HEK293 (cell line): ENCODE measurements around the gene HAUS6.
"Not testable (repeated sequence)": the region's sequence is repeated elsewhere in the genome, so short reads cannot be mapped to it uniquely, and the experiment has no call there.

Source experiments
- CTCF ChIA-PET: fragments of 350-600 bp; formaldehyde crosslinking; extraction: SDS; loops from one replicate; lab custom pipeline; 2021; ENCODE audit warnings: antibody characterized with exemption; lab: Yijun Ruan, JAX
- POLR2A ChIA-PET: fragments of 300-600 bp; formaldehyde crosslinking; extraction: SDS; loops from one replicate; lab custom pipeline; 2020; ENCODE audit warnings: antibody characterized with exemption, inconsistent platforms; lab: Yijun Ruan, JAX
- H3K27ac ChIP-seq: fragments of 200-500 bp; sonication (Bioruptor generic); 2 replicates; pipeline ENCODE4 v1.5.1; 2014; ENCODE audit warnings: low read depth, low read length, control low read depth, inconsistent platforms; ENCODE audit errors: extremely low read depth
- H3K36me3 ChIP-seq, 2 experiments: fragments of 200-500 bp in 1 of 2; sonication (Bioruptor generic) in 1 of 2; 1 replicate in 1 of 2; 2 replicates in 1 of 2; pipeline ENCODE4 v1.5.1; 2014 to 2017; ENCODE audit warnings: inconsistent platforms in 2 of 2, low read length in 2 of 2; ENCODE audit not compliant: control insufficient read depth in 2 of 2, insufficient read depth in 1 of 2
- H3K4me1 ChIP-seq: fragments of 200-500 bp; sonication (Bioruptor generic); 2 replicates; pipeline ENCODE4 v1.5.1; 2014; ENCODE audit warnings: mild to moderate bottlenecking, low read length, inconsistent platforms; ENCODE audit not compliant: control insufficient read depth, insufficient read depth
- H3K4me3 ChIP-seq: 2 replicates; pipeline ENCODE4 v1.5.1; 2011; ENCODE audit warnings: low read depth, mild to moderate bottlenecking, control low read depth, low read length, moderate library complexity
- H3K9me3 ChIP-seq: fragments of 200-500 bp; sonication (Bioruptor generic); 2 replicates; pipeline ENCODE4 v1.5.1; 2014; ENCODE audit warnings: low read depth, low read length, inconsistent platforms; ENCODE audit not compliant: control insufficient read depth, insufficient read depth
- SCRT2 ChIP-seq: fragments of 450-650 bp; formaldehyde crosslinking; IDR thresholded peaks from 2 replicates; pipeline ENCODE4 v1.5.1; 2016; ENCODE audit warnings: missing biosample characterization, missing genetic modification characterization
- ZFP37 ChIP-seq: fragments of 450-650 bp; formaldehyde crosslinking; IDR thresholded peaks from 2 replicates; pipeline ENCODE4 v1.5.1; 2016; ENCODE audit warnings: missing biosample characterization, missing genetic modification characterization
- ZNF133 ChIP-seq: fragments of 450-650 bp; formaldehyde crosslinking; IDR thresholded peaks from 2 replicates; pipeline ENCODE4 v1.5.1; 2016; ENCODE audit warnings: missing biosample characterization, missing genetic modification characterization
- ZNF184 ChIP-seq: fragments of 450-650 bp; IDR thresholded peaks from 2 replicates; pipeline ENCODE4 v1.5.1; 2018; ENCODE audit warnings: missing biosample characterization, mild to moderate bottlenecking, missing genetic modification characterization
- ZNF266 ChIP-seq: fragments of 450-650 bp; formaldehyde crosslinking; IDR thresholded peaks from 2 replicates; pipeline ENCODE4 v1.5.1; 2016; ENCODE audit warnings: missing biosample characterization, missing genetic modification characterization, low read depth
- ZNF423 ChIP-seq: fragments of 450-650 bp; formaldehyde crosslinking; IDR thresholded peaks from 2 replicates; pipeline ENCODE4 v1.5.1; 2016; ENCODE audit warnings: missing biosample characterization, missing genetic modification characterization
- ZNF830 ChIP-seq: fragments of 450-650 bp; IDR thresholded peaks from 2 replicates; pipeline ENCODE4 v1.5.0; 2018; ENCODE audit warnings: missing biosample characterization, missing genetic modification characterization, low read depth, mild to moderate bottlenecking, moderate library complexity
- TF ChIP-seq, protein P1 (sequence below): fragments of 450-650 bp; formaldehyde crosslinking; IDR thresholded peaks from 2 replicates; pipeline ENCODE4 v1.5.1; 2017; ENCODE audit warnings: missing biosample characterization, missing genetic modification characterization
- TF ChIP-seq, protein P2 (sequence below): fragments of 450-650 bp; formaldehyde crosslinking; IDR thresholded peaks from 2 replicates; pipeline ENCODE4 v1.5.1; 2016; ENCODE audit warnings: missing biosample characterization, missing genetic modification characterization
- TF ChIP-seq, protein P3 (sequence below): fragments of 450-650 bp; formaldehyde crosslinking; IDR thresholded peaks from 2 replicates; pipeline ENCODE4 v1.5.1; 2016; ENCODE audit warnings: missing biosample characterization, missing genetic modification characterization
- TF ChIP-seq, protein P4 (sequence below): fragments of 450-650 bp; formaldehyde crosslinking; IDR thresholded peaks from 2 replicates; pipeline ENCODE4 v1.5.1; 2016; ENCODE audit warnings: missing biosample characterization, missing genetic modification characterization
- TF ChIP-seq, protein P5 (sequence below): fragments of 450-650 bp; formaldehyde crosslinking; IDR thresholded peaks from 2 replicates; pipeline ENCODE4 v1.5.1; 2016; ENCODE audit warnings: missing biosample characterization, missing genetic modification characterization
- TF ChIP-seq, protein P6 (sequence below): fragments of 450-650 bp; formaldehyde crosslinking; IDR thresholded peaks from 2 replicates; pipeline ENCODE4 v1.5.1; 2017; ENCODE audit warnings: missing biosample characterization, missing genetic modification characterization

HAUS6 gene

DNA sequence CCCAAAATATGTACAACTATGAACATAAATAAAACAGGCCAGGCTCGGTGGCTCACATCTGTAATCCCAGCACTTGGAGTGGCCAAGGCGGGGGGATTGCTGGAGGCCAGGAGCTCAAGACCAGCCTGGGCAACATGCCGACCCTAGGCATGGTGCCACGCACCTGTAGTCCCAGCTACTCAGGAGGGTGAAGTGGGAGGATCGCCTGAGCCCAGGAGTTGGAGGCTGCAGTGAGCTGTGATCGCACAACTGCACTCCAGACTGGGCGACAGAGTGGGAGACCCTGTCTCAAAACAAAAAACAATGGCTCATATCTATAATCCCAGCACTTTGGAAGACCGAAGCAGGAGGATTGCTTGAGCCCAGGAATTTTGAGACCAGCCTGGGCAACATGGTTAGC is 1.5 kb downstream of the HAUS6 start (continued):
- TF ChIP-seq, protein P1, sequence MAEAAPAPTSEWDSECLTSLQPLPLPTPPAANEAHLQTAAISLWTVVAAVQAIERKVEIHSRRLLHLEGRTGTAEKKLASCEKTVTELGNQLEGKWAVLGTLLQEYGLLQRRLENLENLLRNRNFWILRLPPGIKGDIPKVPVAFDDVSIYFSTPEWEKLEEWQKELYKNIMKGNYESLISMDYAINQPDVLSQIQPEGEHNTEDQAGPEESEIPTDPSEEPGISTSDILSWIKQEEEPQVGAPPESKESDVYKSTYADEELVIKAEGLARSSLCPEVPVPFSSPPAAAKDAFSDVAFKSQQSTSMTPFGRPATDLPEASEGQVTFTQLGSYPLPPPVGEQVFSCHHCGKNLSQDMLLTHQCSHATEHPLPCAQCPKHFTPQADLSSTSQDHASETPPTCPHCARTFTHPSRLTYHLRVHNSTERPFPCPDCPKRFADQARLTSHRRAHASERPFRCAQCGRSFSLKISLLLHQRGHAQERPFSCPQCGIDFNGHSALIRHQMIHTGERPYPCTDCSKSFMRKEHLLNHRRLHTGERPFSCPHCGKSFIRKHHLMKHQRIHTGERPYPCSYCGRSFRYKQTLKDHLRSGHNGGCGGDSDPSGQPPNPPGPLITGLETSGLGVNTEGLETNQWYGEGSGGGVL (tag by site-specific recombination): no peak
- TF ChIP-seq ZNF133 (no peak), ZNF830 (no peak), ZFP37 (tag by site-specific recombination) (no peak)
- TF ChIP-seq, protein P2, sequence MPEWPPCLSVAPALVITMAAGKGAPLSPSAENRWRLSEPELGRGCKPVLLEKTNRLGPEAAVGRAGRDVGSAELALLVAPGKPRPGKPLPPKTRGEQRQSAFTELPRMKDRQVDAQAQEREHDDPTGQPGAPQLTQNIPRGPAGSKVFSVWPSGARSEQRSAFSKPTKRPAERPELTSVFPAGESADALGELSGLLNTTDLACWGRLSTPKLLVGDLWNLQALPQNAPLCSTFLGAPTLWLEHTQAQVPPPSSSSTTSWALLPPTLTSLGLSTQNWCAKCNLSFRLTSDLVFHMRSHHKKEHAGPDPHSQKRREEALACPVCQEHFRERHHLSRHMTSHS (tag by site-specific recombination): no peak
- TF ChIP-seq, protein P3, sequence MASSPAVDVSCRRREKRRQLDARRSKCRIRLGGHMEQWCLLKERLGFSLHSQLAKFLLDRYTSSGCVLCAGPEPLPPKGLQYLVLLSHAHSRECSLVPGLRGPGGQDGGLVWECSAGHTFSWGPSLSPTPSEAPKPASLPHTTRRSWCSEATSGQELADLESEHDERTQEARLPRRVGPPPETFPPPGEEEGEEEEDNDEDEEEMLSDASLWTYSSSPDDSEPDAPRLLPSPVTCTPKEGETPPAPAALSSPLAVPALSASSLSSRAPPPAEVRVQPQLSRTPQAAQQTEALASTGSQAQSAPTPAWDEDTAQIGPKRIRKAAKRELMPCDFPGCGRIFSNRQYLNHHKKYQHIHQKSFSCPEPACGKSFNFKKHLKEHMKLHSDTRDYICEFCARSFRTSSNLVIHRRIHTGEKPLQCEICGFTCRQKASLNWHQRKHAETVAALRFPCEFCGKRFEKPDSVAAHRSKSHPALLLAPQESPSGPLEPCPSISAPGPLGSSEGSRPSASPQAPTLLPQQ (tag by site-specific recombination): no peak

DNA sequence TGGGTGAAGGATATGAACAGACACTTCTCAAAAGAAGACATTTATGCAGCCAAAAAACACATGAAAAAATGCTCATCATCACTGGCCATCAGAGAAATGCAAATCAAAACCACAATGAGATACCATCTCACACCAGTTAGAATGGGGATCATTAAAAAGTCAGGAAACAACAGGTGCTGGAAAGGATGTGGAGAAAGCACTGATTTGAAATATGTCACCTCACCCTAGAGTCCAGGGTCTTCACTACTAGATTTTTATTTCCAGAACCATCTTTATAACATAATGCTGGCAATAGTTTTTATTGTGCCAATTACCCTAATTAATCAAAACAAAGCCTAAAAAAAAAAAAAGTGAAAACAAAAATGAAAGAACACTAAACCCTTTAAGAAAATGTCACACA is 5.3 kb downstream of the HAUS6 start:
- H3K4me3 ChIP-seq, H3K27ac ChIP-seq, POLR2A ChIA-PET, H3K9me3 ChIP-seq, H3K4me1 ChIP-seq: not testable (repeated sequence)
- CTCF ChIA-PET: interaction anchor here (0.7 to 1.7 kb wide), 3 partner anchors 11 to 77 kb away, joined by 3 to 5 read pairs (median 4); no protein-coding TSS in a partner anchor
- H3K36me3 ChIP-seq: peaks cover 38 to 62% of the 10 kb centered on the region in 2 experiments
- TF ChIP-seq ZNF184 (0 out of 2 replicates have a peak, but pooled peaks have one; percentile 34), SCRT2 (tag by site-specific recombination) (peak; percentile 57; the same call in 1 of the 2 replicates)

DNA sequence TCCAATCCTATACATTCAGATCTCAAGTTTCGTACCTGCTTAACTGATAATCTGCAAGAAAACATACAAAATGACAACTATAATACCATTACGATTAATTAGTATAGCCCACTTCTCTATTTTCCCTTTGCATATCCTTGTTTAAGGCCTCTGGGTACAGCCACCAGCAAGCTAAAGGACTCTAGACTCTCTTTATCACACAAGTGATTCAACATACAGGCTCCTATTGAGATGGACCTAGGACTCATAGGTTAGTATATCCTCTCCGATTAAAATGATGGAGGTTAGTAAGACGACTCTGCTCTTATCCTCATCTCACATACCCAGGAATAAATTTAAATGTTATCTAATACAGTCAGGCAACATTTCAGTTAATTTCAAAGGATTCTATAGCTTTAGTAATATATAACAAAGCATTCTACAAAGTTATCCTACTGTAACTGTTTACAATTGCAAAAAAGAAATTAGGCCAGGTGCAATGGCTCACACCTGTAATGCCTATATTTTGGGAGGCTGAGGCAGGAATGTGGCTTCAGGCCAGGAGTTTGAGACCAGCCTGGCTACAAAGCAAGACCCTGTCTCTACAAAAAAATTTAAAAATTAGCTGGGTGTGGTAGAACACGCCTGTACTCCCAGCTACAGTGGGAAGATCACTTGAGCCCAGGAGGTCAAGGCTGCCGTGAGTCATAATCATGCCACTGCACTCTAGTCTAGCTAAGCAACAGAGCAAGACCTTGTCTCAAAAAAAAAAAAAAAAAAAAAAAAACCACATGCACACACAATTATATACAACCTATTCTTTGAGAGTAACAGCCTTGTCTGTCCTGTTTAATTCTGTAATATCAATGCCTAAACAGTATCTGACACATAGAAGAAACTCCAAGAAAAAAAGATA is 15.4 kb downstream of the HAUS6 start:
- POLR2A ChIA-PET: no interaction called here

More for the DNA sequence above, 15.4 kb downstream of the HAUS6 start:
- H3K4me3 ChIP-seq: no peak overlapping the region
- CTCF ChIA-PET: interaction anchor here (0.6 to 1.1 kb wide), 6 partner anchors 38 to 283 kb away, joined by 3 to 7 read pairs (median 4); partner anchors contain the start of gene RRAGA
- TF ChIP-seq ZNF266 (tag by site-specific recombination) (no peak), ZNF423 (no peak)
- TF ChIP-seq, protein P4, sequence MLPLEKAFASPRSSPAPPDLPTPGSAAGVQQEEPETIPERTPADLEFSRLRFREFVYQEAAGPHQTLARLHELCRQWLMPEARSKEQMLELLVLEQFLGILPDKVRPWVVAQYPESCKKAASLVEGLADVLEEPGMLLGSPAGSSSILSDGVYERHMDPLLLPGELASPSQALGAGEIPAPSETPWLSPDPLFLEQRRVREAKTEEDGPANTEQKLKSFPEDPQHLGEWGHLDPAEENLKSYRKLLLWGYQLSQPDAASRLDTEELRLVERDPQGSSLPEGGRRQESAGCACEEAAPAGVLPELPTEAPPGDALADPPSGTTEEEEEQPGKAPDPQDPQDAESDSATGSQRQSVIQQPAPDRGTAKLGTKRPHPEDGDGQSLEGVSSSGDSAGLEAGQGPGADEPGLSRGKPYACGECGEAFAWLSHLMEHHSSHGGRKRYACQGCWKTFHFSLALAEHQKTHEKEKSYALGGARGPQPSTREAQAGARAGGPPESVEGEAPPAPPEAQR: no peak
- TF ChIP-seq, protein P5, sequence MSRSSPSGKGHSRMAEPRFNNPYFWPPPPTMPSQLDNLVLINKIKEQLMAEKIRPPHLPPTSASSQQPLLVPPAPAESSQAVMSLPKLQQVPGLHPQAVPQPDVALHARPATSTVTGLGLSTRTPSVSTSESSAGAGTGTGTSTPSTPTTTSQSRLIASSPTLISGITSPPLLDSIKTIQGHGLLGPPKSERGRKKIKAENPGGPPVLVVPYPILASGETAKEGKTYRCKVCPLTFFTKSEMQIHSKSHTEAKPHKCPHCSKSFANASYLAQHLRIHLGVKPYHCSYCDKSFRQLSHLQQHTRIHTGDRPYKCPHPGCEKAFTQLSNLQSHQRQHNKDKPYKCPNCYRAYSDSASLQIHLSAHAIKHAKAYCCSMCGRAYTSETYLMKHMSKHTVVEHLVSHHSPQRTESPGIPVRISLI (tag by site-specific recombination): 0 out of 2 replicates have a peak, but pooled peaks have one; percentile 18
- TF ChIP-seq, protein P6, sequence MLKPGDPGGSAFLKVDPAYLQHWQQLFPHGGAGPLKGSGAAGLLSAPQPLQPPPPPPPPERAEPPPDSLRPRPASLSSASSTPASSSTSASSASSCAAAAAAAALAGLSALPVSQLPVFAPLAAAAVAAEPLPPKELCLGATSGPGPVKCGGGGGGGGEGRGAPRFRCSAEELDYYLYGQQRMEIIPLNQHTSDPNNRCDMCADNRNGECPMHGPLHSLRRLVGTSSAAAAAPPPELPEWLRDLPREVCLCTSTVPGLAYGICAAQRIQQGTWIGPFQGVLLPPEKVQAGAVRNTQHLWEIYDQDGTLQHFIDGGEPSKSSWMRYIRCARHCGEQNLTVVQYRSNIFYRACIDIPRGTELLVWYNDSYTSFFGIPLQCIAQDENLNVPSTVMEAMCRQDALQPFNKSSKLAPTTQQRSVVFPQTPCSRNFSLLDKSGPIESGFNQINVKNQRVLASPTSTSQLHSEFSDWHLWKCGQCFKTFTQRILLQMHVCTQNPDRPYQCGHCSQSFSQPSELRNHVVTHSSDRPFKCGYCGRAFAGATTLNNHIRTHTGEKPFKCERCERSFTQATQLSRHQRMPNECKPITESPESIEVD (tag by site-specific recombination): no peak
- peaks cover 64 to 90% of the 10 kb centered on the region in 2 experiments for H3K36me3 ChIP-seq
- H3K4me1 ChIP-seq: no peaks in the 10 kb centered on the region
- no peak overlapping the region for H3K27ac ChIP-seq
- H3K9me3 ChIP-seq: no peaks in the 10 kb centered on the region
